HG03159 (cell line): ENCODE results near the gene NFATC1.

Experiments used
- ATAC-seq: cut with Tn5 transposase; IDR thresholded peaks from one replicate; pipeline ENCODE4 v1.9.1; 2021; ENCODE audit warnings: mild to moderate bottlenecking, moderate library complexity; ENCODE audit not compliant: unreplicated experiment

The NFATC1 gene

GRCh38 chr18:79387214-79387613, 8.5 kb upstream of the NFATC1 start:
- no peak for ATAC-seq

- no peak for ATAC-seq
Observed at GRCh38 chr18:79387615-79388014, 8.1 kb upstream of the NFATC1 start.

GRCh38 chr18:79388043-79388442, 7.7 kb upstream of the NFATC1 start:
- ATAC-seq, result no peak

GRCh38 chr18:79389689-79390088, 6.0 kb upstream of the NFATC1 start:
- ATAC-seq, result no peak

- ATAC-seq, result no peak
Observed at GRCh38 chr18:79392226-79392625, 3.5 kb upstream of the NFATC1 start.

GRCh38 chr18:79393181-79393634, 2.5 kb upstream of the NFATC1 start:
- no peak for ATAC-seq

DNA sequence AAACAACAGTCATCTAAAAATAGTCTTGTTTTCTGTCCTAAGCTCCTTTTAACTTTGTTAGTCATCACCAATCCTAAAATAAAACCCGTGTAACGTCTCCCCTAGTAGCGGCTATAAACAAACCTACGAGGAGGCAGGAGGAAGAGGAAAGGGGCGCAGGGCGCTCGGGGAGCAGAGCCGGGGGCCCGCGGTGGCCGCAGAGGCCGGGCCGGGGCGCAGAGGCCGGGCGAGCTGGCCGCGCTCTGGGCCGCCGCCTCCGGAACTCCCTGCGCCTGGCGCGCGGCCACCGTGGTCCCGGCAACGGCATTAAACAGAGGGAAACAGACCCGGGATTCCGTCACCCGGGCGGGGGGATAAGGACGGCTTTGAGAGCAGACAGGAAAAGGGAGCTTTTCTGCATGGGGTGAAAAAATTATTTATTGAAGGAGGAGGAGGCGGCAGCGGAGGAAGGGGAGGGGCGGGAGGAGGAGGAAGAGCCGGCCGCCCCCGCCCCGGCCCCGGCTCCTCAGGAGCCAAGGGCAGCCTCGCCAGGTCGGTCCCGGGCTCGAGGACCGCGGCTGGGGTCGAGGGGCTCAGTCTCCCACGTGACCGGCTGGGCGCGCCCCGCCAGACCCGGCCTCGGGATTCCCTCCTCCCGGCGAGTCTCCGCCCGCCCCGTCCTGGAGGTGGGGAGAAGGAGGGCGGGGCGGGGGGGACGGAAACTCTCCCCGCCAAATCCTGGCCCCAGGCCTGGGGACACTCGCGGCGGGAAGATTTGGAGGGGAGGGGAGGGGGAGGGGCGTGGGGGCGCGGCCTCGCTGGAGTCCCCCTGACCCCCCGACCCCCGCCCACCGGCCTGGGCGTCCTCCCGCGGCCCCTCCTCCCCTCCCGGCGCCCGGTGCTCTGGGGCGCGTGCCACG, 1.8 kb upstream of the NFATC1 start:
- no peak for ATAC-seq

GRCh38 chr18:79394534-79395307, 1.0 kb upstream of the NFATC1 start:
- no peak for ATAC-seq

- ATAC-seq, result no peak
Observed at GRCh38 chr18:79395308-79395640, 456 bp upstream of the NFATC1 start.

DNA sequence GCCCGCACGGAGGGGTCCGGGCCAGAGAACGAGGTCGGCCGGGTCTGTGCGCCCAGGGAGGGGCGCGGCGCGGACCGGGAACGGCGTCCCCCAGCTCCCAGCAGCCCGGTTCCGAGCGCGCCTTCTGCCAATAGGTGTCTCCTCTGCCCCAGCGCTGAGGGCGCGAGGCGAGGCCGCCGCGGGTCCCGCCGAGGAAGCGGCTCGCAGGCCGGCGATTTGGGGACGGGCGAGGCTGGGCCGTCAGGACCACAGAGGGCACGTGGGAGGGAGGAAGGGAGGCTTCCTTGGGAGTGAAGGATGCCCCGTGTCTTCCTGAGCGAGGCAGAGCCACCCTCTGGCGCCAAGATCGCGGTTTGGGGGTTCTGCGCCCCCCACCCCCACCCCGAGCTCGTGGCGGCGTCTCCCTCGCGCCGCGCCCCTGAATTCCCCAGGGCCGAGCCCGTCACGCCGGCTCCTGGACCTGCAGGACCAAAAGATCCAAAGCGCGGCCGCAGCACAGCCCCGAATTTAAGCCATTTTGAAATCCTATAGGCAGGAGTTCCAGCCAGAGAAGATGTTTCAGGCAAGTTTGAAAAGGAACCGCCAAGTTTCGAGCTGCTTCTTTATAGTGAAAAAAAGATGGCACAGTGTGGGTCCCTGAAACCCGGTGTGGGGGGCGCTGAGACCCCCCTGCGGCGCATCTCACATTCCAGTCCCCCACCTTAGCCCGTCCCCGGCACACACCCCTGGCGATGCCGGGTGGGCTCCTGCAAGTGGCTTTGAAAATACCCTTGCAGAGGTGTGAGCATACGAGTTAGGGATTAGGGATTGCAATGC, 909 bp downstream of the NFATC1 start:
- ATAC-seq, result no peak

- no peak for ATAC-seq
Observed at GRCh38 chr18:79397247-79397829, 1.6 kb downstream of the NFATC1 start.

DNA sequence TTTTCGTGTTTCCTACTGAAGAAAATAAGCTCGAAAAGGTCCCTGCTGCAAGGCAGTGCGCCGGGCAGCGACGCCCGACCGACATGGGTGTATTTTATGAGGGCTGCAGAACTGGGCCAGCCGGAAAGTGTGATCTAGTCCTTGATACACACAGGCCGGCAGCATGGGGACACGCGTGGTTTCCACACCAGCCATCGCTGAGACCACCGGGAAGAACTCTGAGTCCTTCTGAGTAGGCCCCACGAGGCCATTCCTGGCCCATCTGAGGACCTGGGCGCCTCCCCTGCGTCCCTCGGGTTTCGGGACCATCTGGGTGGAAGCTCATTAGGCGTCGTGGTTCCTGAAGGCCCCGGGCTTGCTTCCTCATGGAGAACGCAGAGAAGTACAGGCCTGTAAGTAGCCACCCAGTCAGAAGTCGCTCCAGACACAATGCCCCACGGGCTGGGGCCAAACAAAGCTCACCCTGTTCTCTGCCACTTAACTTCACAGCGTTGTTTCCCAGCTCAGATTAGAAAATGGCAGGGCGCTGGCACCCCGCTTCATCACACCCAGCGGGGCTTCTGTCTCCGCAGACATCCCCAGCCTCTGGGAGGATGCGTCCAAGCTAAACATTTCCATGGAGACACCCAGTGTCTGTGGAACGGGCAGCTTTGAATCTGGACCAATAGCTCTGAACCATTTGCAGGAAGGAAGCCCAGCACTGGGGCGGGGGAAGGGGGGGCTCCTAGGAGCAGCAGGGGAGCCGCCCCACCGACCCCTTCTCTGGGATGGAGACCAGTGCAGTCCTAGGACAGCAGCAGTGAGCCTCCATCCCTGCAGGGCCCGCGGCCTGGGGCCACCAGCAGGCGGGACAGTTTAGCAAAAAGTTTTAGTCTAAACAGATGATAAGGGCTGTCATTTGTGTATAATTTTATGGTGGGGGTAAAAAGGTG, 2.4 kb downstream of the NFATC1 start:
- ATAC-seq, result no peak

- ATAC-seq, result peak; percentile 7
Observed at GRCh38 chr18:79399275-79400081, 3.7 kb downstream of the NFATC1 start.

DNA sequence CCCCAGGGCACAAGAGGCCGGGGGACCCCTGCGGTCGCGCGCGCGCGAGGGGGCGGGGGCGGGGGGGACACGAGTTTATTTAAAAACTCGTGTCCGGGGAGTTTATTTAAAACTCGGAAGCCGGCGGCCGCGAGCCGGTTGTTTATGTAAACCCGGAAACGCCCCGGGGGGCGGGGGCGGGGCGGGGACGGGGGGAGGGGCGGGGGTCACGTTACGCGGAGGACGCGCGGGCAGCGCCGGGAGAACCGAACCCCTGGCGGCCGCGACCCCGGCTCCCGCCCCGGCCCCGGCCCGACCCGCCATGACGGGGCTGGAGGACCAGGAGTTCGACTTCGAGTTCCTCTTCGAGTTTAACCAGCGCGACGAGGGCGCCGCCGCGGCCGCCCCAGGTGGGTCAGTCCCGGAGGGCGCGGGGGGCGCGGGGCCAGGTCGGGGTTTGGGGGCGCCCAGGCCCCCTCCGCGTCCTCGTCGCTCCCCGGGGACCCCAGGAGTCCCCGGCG, 4.4 kb downstream of the NFATC1 start:
- ATAC-seq, result peak; percentile 28

GRCh38 chr18:79400591-79401381, 5.1 kb downstream of the NFATC1 start:
- ATAC-seq, result peak; percentile 8

DNA sequence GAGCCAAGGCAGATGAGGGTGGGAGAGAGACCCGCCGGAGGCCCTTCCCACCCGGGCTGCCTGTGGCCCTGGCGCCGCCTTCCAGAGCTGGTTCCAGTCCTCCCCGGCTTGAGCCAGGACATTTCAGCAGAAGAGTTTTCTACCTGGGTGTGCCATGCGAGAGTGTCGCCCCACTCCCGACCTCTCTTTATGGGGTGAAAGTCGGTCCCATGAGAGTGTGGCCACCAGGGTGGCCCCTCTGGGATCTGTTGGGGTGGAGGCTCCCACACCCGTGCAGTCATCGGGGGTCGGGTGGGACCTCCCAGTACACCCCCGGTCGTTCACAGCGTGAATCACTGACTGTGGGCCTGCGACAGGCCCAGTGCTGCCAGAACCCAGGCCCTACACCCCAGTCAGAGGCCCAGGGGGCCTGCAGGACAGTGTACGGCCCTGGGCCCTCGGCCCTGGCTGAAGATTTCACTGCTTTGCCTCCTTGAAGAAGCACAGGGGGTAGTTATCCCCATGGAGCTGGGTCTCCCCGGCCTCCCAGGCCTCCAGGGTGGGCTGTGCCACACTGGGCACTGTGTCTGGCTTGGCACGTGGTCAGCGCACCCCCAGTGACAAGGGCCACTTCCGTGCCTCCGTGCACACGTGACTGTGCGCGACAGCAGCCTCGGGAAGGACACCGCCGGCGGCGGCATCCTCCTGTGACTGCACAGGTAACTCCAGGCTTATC, 5.9 kb downstream of the NFATC1 start:
- no peak for ATAC-seq

- ATAC-seq, result no peak
Observed at GRCh38 chr18:79402209-79402576, 6.5 kb downstream of the NFATC1 start.
